ENCODE data around the gene LMCD1.

LMCD1 gene

GRCh38 chr3:8501371-8502131 is at the start of gene LMCD1:
TSS of gene LMCD1 (plus strand) at chr3:8501823. CDS start at chr3:8501939, 116 bp downstream.
- peak; percentile 98 for DNase-seq

- DNase-seq, result no peak
These were observed 49.5 kb upstream of the LMCD1 start for GRCh38 chr3:8452112-8452511.

- DNase-seq, result no peak
These were observed 48.5 kb upstream of the LMCD1 start for GRCh38 chr3:8453153-8453552.

- peak; percentile 79 for DNase-seq
These were observed 45.9 kb upstream of the LMCD1 start for GRCh38 chr3:8455526-8456411.

GRCh38 chr3:8456412-8456811 is 45.2 kb upstream of the LMCD1 start:
- no peak for DNase-seq

GRCh38 chr3:8457039-8457438 is 44.6 kb upstream of the LMCD1 start:
- DNase-seq, result peak; percentile 80

- DNase-seq, result peak; percentile 95
These were observed 43.4 kb upstream of the LMCD1 start for GRCh38 chr3:8458238-8458661.

GRCh38 chr3:8458711-8459110 is 42.9 kb upstream of the LMCD1 start:
- peak; percentile 98 for DNase-seq

- no peak for DNase-seq
These were observed 41.4 kb upstream of the LMCD1 start for GRCh38 chr3:8460050-8460708.

GRCh38 chr3:8460815-8461456 is 40.7 kb upstream of the LMCD1 start:
- peak; percentile 91 for DNase-seq

- no peak for DNase-seq
These were observed 37.0 kb upstream of the LMCD1 start for GRCh38 chr3:8464668-8465067.

GRCh38 chr3:8466526-8466925 is 35.1 kb upstream of the LMCD1 start:
- DNase-seq, result no peak

GRCh38 chr3:8470801-8471200 is 30.8 kb upstream of the LMCD1 start:
- DNase-seq, result no peak

- no peak for DNase-seq
These were observed 29.1 kb upstream of the LMCD1 start for GRCh38 chr3:8472549-8472948.

- DNase-seq, result no peak
These were observed 28.6 kb upstream of the LMCD1 start for GRCh38 chr3:8473029-8473428.

GRCh38 chr3:8473990-8474389 is 27.6 kb upstream of the LMCD1 start:
- DNase-seq, result no peak

- DNase-seq, result no peak
These were observed 26.6 kb upstream of the LMCD1 start for GRCh38 chr3:8474991-8475390.

- no peak for DNase-seq
These were observed 20.9 kb upstream of the LMCD1 start for GRCh38 chr3:8480699-8481098.

- no peak for DNase-seq
These were observed 20.2 kb upstream of the LMCD1 start for GRCh38 chr3:8481380-8481779.

GRCh38 chr3:8482263-8482662 is 19.4 kb upstream of the LMCD1 start:
- no peak for DNase-seq

- DNase-seq, result peak; percentile 97
These were observed 18.5 kb upstream of the LMCD1 start for GRCh38 chr3:8482960-8483665.

- no peak for DNase-seq
These were observed 17.0 kb upstream of the LMCD1 start for GRCh38 chr3:8484409-8485140.

Measured in fibroblast of skin of right biceps (primary cell).